ENCODE data around the gene LRRTM3. TPM values are rescaled to one million over a fixed set of nuclear protein-coding genes. Genes with fewer than 3 reads are reported as not detected.
A peak's percentile ranks its signal among the peaks of the same experiment; 100 is the strongest.

The LRRTM3 gene
- total RNA-seq: not detected
- 0.02 TPM for polyA plus RNA-seq
- long read RNA-seq, donor 1, partial matches to known transcripts: 0 of 7 reads
- long read RNA-seq, donor 1, other reads (novel, unspliced or antisense): 7 of 7 reads
- long read RNA-seq, donor 2: 0 reads
- long read RNA-seq, donor 3, partial matches to known transcripts: 0 of 2 reads
- long read RNA-seq, donor 3, other reads (novel, unspliced or antisense): 2 of 2 reads
- long read RNA-seq, donor 4: 0 reads

- H3K27me3 ChIP-seq (ENCODE audit: control insufficient read depth, insufficient read depth): no peaks in the 10 kb centered on the region
- no peaks in the 10 kb centered on the region for H3K9me3 ChIP-seq (ENCODE audit: control insufficient read depth, low read length)
- DNase-seq: peak; percentile 15 to 47 (median 44)
- no peaks in the 10 kb centered on the region for H3K4me1 ChIP-seq (ENCODE audit: control insufficient read depth, insufficient read depth, low read length)
- H3K27ac ChIP-seq (ENCODE audit: low read length): no peak within 1 kb of the TSS
- WGBS: 6% methylated on average over 16 of the region's 16 CpGs
- H3K4me3 ChIP-seq (ENCODE audit: low read length): no peak within 1 kb of the TSS
- intact Hi-C loops (cut with DNase I): no loop called here
- peak; percentile 86 to 95 for ATAC-seq
Measured at GRCh38 chr10:66925896-66926715, at the start of gene LRRTM3. LRRTM3 (plus strand) TSS chr10:66926036.

GRCh38 chr10:66877361-66877760 is 48.5 kb upstream of the LRRTM3 start:
- Histone ChIP-seq H3K9me3 (ENCODE audit: control insufficient read depth, low read length) (no peaks in the 10 kb centered on the region), H3K4me3 (ENCODE audit: low read length) (no peak overlapping the region), H3K27me3 (ENCODE audit: control insufficient read depth, insufficient read depth) (no peaks in the 10 kb centered on the region), H3K27ac (ENCODE audit: low read length) (no peak overlapping the region), H3K4me1 (ENCODE audit: control insufficient read depth, insufficient read depth, low read length) (peaks cover 3% of the 10 kb centered on the region)
- intact Hi-C loops (cut with DNase I): no loop called here
- peak in 1 of 2 donors; percentile 20 for ATAC-seq
- 30% methylated on average over 2 of the region's 2 CpGs for WGBS
- DNase-seq: no peak

GRCh38 chr10:66880292-66880691 is 45.5 kb upstream of the LRRTM3 start:
- Histone ChIP-seq H3K9me3 (ENCODE audit: control insufficient read depth, low read length) (no peaks in the 10 kb centered on the region), H3K27me3 (ENCODE audit: control insufficient read depth, insufficient read depth) (no peaks in the 10 kb centered on the region), H3K27ac (ENCODE audit: low read length) (no peak overlapping the region), H3K4me1 (ENCODE audit: control insufficient read depth, insufficient read depth, low read length) (peaks cover 3% of the 10 kb centered on the region), H3K4me3 (ENCODE audit: low read length) (no peak overlapping the region)
- WGBS: 9% methylated on average over 1 of the region's 1 CpG
- ATAC-seq: no peak
- intact Hi-C loops (cut with DNase I): no loop called here
- DNase-seq: no peak

GRCh38 chr10:66880826-66881225 is 45.0 kb upstream of the LRRTM3 start:
- Histone ChIP-seq H3K27ac (ENCODE audit: low read length) (no peak overlapping the region), H3K27me3 (ENCODE audit: control insufficient read depth, insufficient read depth) (no peaks in the 10 kb centered on the region), H3K4me1 (ENCODE audit: control insufficient read depth, insufficient read depth, low read length) (peaks cover 3% of the 10 kb centered on the region), H3K4me3 (ENCODE audit: low read length) (no peak overlapping the region), H3K9me3 (ENCODE audit: control insufficient read depth, low read length) (no peaks in the 10 kb centered on the region)
- intact Hi-C loops (cut with DNase I): no loop called here
- DNase-seq (no peak), ATAC-seq (peak; percentile 64 to 76)
- 59% methylated on average over 2 of the region's 2 CpGs for WGBS

GRCh38 chr10:66881814-66882213 is 44.0 kb upstream of the LRRTM3 start:
- no peak overlapping the region for H3K4me3 ChIP-seq (ENCODE audit: low read length)
- no peak overlapping the region for H3K27ac ChIP-seq (ENCODE audit: low read length)
- no peak for DNase-seq
- no peaks in the 10 kb centered on the region for H3K9me3 ChIP-seq (ENCODE audit: control insufficient read depth, low read length)
- peaks cover 3% of the 10 kb centered on the region for H3K4me1 ChIP-seq (ENCODE audit: control insufficient read depth, insufficient read depth, low read length)
- no peaks in the 10 kb centered on the region for H3K27me3 ChIP-seq (ENCODE audit: control insufficient read depth, insufficient read depth)
- intact Hi-C loops (cut with DNase I): no loop called here
- ATAC-seq: no peak
- WGBS: 65% methylated on average over 3 of the region's 3 CpGs

- Histone ChIP-seq H3K27ac (ENCODE audit: low read length) (no peak overlapping the region), H3K4me1 (ENCODE audit: control insufficient read depth, insufficient read depth, low read length) (no peaks in the 10 kb centered on the region), H3K27me3 (ENCODE audit: control insufficient read depth, insufficient read depth) (no peaks in the 10 kb centered on the region), H3K4me3 (ENCODE audit: low read length) (no peak overlapping the region), H3K9me3 (ENCODE audit: control insufficient read depth, low read length) (no peaks in the 10 kb centered on the region)
- ATAC-seq (no peak), DNase-seq (no peak)
- 82% methylated on average over 2 of the region's 2 CpGs for WGBS
- intact Hi-C loops (cut with DNase I): no loop called here
Measured at GRCh38 chr10:66882271-66882670, 43.6 kb upstream of the LRRTM3 start.

- DNase-seq (no peak), ATAC-seq (no peak)
- no peak overlapping the region for H3K4me3 ChIP-seq (ENCODE audit: low read length)
- H3K4me1 ChIP-seq (ENCODE audit: control insufficient read depth, insufficient read depth, low read length): no peaks in the 10 kb centered on the region
- intact Hi-C loops (cut with DNase I): no loop called here
- no peak overlapping the region for H3K27ac ChIP-seq (ENCODE audit: low read length)
- H3K27me3 ChIP-seq (ENCODE audit: control insufficient read depth, insufficient read depth): no peaks in the 10 kb centered on the region
- no peaks in the 10 kb centered on the region for H3K9me3 ChIP-seq (ENCODE audit: control insufficient read depth, low read length)
Measured at GRCh38 chr10:66886848-66887247, 39.0 kb upstream of the LRRTM3 start.

- no peaks in the 10 kb centered on the region for H3K27me3 ChIP-seq (ENCODE audit: control insufficient read depth, insufficient read depth)
- H3K9me3 ChIP-seq (ENCODE audit: control insufficient read depth, low read length): no peaks in the 10 kb centered on the region
- no peaks in the 10 kb centered on the region for H3K4me1 ChIP-seq (ENCODE audit: control insufficient read depth, insufficient read depth, low read length)
- ATAC-seq (no peak), DNase-seq (no peak)
- H3K4me3 ChIP-seq (ENCODE audit: low read length): no peak overlapping the region
- WGBS: 84% methylated on average over 1 of the region's 1 CpG
- no peak overlapping the region for H3K27ac ChIP-seq (ENCODE audit: low read length)
- intact Hi-C loops (cut with DNase I): no loop called here
Measured at GRCh38 chr10:66888237-66888636, 37.6 kb upstream of the LRRTM3 start.

- intact Hi-C loops (cut with DNase I): no loop called here
- H3K27me3 ChIP-seq (ENCODE audit: control insufficient read depth, insufficient read depth): no peaks in the 10 kb centered on the region
- H3K4me3 ChIP-seq (ENCODE audit: low read length): no peak overlapping the region
- ATAC-seq: no peak
- WGBS: 57% methylated on average over 2 of the region's 2 CpGs
- no peaks in the 10 kb centered on the region for H3K4me1 ChIP-seq (ENCODE audit: control insufficient read depth, insufficient read depth, low read length)
- no peak for DNase-seq
- no peaks in the 10 kb centered on the region for H3K9me3 ChIP-seq (ENCODE audit: control insufficient read depth, low read length)
- no peak overlapping the region for H3K27ac ChIP-seq (ENCODE audit: low read length)
Measured at GRCh38 chr10:66892871-66893270, 33.0 kb upstream of the LRRTM3 start.

GRCh38 chr10:66910671-66911070 is 15.2 kb upstream of the LRRTM3 start:
- intact Hi-C loops (cut with DNase I): no loop called here
- Histone ChIP-seq H3K27me3 (ENCODE audit: control insufficient read depth, insufficient read depth) (no peaks in the 10 kb centered on the region), H3K27ac (ENCODE audit: low read length) (no peak overlapping the region), H3K9me3 (ENCODE audit: control insufficient read depth, low read length) (no peaks in the 10 kb centered on the region), H3K4me3 (ENCODE audit: low read length) (no peak overlapping the region), H3K4me1 (ENCODE audit: control insufficient read depth, insufficient read depth, low read length) (no peaks in the 10 kb centered on the region)
- ATAC-seq: no peak
- no peak for DNase-seq
- WGBS: 90% methylated on average over 5 of the region's 5 CpGs

GRCh38 chr10:66916030-66916429 is 9.8 kb upstream of the LRRTM3 start:
- ATAC-seq: no peak
- no peaks in the 10 kb centered on the region for H3K9me3 ChIP-seq (ENCODE audit: control insufficient read depth, low read length)
- no peaks in the 10 kb centered on the region for H3K4me1 ChIP-seq (ENCODE audit: control insufficient read depth, insufficient read depth, low read length)
- intact Hi-C loops (cut with DNase I): no loop called here
- no peak overlapping the region for H3K4me3 ChIP-seq (ENCODE audit: low read length)
- no peaks in the 10 kb centered on the region for H3K27me3 ChIP-seq (ENCODE audit: control insufficient read depth, insufficient read depth)
- no peak for DNase-seq
- 80% methylated on average over 2 of the region's 2 CpGs for WGBS
- H3K27ac ChIP-seq (ENCODE audit: low read length): no peak overlapping the region
